ENCODE measurements around the gene FOXG1.

FOXG1 gene

DNA sequence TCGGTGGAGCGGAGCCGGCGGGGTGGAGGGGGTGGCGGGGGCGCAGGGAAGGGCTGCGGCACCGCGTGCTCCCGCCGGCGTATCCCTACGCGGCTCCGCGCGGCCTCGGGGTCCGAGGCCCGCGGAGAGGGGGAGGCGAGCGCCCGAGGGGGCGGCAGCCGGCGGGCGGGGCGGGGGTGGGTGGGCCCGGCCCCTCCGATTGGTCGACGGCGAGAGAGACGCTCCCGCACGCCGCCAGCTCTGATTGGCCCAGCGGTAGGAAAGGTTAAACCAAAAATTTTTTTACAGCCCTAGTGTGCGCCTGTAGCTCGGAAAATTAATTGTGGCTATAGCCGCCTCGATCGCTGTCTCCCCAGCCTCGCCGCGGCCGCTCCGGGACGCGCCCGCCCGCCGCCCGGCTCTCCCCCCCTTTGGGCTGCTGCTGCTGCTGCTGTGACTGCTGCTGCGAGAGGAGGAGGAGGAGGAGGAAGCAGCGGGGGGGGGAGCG lies at the start of gene FOXG1:
TSS of gene FOXG1 (plus strand) at position 319 of the 487 bp plus-strand sequence. CDS start 493 bp downstream, outside the sequence.
- no peak for DNase-seq

DNA sequence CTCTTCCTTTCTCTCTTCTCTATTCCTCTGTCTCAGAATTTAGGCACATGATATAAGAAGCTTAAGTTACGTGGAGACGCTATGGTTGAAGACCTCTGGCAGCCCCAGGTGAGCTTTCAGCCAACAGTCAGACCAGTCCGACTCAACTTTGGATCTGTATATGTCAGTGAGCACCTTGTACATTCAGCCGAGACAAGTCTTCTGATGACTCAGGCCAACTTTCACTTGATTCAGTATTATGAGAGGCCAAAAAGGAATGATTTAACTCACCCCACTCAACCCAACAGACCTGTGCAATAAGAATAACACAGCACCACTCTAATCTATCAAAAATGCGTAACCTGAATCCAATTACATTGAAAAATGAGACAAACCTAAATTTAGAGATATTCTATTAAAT lies 47.5 kb upstream of the FOXG1 start:
- no peak for DNase-seq

DNA sequence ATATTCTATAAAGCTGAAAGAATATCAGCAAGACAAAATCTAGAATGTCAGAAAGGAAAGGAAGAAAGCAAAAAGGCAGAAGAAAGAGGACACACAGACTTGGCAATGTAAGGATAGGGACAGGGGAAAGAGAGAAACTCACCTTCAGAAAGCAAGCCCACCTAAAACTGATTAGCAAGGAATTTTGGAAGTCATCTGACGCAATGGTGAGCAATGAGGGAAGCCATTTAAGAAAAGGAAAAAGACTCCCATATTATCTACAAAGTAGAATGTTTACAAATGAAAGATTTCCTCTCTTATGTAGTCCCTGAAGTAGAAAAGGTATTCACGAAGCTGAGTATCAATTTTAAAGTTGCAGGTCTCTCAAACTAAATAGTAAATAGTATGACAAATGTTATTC lies 35.2 kb upstream of the FOXG1 start:
- DNase-seq = no peak

DNA sequence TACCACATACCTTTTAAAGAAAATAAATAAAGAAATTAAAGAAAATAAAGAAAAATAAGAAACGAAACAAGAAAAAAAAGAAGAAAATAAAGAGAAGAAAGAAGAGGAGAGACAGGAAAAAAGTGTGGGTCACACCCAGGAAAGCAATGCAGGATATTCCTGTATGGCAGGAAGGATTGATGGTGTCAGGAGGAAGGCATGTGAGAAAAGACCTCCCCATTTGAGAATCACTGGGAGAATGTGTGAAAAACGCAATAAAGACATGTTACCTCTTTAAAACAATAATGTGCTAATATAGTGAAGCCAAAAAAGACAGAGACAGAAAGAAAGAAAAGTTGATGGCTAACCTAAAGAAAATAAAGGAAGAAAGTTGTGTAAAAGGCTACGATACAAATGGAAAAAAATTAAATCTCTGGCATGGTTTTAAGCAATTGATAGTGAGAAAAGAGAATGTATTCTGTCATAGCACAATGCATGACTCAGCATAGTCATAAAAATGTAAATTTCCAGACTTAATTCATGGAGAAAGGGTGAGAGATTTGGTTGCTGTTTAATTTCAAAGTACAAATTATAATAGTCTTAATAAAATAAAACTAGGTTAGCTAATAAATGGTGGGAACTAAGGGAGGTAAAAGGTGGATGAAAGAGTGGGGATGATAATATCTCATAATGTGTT lies 24.3 kb upstream of the FOXG1 start:
- no peak for DNase-seq

DNA sequence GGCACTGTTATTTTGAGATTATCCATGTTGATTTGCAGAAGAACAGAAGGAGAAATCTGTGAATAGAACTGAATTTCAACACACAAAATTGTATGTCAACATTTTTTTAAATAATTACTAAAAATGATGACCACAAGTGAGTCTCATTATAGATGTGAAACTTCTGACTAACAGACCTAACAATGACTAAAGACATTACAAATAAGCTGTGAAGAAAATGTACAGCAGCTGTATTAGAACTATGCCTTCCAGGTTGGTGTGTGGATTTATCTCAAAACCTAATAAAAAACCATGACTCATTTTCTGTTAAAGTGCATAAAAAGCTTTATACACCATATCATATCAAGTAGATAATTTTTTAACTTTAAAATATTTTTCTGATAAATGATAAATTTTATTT lies 22.5 kb upstream of the FOXG1 start:
- DNase-seq = no peak

DNA sequence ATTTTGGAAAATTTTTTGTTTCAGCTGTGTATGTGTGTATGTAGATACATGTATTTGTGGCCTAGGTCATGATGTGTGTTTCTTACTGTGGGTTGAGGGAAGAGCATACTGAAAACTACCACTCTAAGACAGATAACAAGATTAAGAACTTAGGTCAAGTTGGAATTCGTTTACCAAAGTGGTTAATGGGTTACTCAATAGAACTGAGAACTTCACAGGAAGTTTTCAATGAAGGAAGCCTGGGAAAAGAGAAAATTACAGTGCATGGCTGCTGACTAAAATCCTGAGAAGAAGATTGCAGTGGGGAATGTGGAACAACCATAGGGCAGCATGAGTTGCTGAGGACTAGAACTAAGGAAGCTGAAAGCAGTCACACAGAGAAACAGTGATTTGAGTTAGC lies 21.4 kb upstream of the FOXG1 start:
- no peak for DNase-seq

DNA sequence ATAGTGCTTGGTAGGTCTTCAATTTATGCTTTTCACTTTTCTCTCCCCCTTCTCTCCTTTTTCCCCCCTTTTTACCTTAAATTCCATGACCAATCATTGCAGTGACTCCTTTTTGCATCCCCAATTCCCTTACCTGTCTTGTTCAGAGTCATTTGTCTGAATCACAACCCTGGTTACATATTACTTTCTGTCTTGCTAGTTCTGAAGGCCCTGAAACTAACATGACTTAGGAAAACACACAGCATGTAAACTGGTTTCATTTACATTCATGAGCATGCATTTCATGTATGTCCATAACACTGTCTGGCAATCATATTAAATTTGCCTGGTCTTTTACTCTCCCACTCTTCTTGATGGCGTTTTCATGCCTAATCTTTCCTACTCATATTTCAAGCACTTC lies 20.3 kb upstream of the FOXG1 start:
- DNase-seq = no peak

DNA sequence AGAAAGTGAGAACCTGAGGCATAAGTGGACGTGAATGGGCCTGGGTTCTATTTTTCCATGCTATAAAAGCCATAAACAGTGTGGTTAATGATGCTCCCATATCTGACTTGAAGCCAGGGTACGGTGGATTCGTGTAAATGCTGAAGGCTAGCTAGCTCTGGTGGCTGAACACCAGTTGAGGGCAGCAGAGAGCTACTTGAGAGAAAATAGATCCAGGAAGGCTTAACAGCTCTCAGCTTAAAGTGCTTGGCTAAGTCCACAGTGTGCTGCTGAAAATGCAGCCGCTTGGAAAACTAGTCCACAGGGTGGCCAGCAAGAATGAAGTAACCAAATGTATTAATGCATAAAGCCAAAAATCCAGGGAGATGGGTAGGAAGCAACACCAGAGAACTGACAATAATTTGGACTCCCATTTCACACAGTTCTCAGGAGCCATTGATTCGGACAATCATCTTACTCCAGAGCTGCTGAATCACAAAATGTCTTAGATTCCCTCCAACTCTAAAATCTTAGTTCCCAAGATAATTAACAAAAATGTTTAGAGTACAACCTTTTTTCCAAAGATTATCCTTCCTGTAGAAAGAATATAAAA lies 15.0 kb upstream of the FOXG1 start:
- no peak for DNase-seq

DNA sequence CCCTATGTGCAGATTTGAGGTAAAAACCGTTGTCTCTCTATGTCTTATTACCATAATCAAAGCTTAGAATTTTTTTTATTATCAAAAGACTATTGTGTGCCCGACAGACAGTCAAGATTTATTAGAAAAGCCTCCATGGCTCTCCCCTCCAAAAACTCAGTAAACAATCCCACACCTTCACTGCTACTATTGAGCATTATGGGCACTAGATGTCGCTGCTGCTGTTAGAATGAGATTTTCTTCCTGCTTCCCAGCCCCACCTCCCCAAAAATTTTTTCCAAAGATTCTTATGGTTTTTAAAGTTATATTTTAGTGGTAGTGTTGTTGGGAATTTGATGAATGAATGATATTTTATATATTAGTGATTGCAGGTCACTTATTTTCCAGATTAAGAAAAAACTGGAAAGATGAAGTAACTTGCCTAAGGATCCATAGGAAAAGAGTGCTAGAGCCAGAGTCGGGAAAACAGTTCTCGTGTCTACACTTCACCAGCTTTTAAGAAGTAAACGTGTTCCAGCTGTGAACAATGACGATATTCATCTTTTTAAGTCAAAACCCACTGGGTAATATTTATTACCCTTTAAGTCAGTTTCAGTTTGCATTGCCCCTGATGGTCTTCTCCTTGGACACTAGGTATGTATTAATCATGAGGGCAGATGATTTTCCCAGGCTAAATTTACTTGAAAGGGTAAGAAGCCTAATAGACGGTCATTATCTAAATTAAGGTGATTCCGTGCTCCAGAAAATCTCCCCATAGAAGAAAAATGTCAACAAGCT lies 12.2 kb upstream of the FOXG1 start:
- DNase-seq = no peak

DNA sequence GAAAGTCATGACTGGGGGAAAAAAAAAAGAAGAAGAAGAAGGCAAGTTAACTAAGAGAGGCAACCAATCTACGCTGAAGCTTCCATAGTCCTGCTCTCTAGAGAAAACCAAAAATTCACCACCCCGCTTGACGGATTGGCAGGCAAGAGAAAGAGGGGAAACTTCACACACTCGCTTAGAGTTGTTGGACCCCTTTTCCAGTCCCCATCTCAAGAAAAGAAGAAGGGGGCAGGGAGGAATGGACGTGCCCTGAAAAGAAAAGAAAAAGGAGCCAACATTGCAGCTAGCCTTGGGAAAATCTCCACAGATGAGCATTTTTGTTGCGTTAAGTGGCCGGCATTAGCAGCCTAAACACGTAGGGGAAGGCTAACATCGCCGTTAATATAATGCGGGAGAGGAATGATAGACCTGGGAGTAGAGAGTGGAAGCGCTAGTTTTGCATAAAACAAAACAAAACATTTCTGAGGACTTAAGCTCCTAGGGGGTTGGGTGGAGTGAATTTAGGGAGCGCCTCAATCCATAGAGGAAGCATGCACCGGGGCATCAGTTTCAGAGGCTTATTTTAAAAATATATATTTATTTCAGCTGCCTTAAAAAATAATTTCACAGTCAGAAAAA lies 11.3 kb upstream of the FOXG1 start:
- no peak for DNase-seq

DNA sequence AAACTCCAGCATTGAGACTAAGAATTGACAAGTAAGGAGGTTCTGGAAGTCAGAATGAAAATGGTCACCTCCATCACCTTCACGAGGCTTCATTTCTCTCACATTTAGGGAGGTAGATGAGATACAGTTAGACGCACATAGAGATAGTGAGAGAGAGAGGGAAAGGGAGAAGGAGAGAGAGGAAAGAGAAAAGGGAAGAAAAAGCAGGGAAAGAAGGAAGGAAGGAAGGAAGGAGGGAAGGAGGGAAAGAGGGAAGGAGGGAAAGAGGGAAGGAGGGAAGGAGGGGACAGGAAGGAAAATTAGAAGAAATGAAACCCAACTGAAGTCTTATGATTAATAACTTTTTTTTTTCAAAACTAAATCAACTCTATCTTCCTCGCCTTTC lies 10.7 kb upstream of the FOXG1 start:
- no peak for DNase-seq

DNA sequence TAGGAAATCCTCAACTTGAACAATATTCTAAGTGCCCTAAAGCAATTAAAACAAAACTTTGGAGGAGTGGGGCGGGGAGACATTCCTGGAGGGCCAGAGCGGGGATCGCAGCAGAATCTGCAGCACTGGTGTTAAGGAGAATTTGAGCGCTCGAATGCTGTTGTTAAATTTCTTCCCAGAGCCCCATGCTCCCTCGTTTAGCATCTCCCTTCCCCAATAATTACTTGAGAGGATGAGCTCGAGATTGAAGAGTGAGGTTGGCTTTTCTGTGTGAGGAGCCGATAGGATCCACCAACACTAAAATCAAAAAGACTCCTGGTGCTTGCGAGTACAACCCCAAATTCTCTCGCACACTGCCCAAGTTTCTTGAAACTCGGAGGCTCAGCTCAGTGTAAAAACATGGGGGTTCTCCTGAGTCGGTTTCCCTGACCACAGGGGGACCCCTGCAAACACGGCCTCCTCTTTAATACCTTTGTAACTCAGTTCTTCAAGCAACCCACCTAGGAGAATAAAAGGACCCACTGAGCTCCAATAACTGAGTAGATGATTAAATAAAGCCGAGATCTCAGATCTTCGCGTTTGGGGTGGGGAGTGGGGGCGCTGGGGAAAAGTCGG lies 10.2 kb upstream of the FOXG1 start:
- DNase-seq = no peak

DNA sequence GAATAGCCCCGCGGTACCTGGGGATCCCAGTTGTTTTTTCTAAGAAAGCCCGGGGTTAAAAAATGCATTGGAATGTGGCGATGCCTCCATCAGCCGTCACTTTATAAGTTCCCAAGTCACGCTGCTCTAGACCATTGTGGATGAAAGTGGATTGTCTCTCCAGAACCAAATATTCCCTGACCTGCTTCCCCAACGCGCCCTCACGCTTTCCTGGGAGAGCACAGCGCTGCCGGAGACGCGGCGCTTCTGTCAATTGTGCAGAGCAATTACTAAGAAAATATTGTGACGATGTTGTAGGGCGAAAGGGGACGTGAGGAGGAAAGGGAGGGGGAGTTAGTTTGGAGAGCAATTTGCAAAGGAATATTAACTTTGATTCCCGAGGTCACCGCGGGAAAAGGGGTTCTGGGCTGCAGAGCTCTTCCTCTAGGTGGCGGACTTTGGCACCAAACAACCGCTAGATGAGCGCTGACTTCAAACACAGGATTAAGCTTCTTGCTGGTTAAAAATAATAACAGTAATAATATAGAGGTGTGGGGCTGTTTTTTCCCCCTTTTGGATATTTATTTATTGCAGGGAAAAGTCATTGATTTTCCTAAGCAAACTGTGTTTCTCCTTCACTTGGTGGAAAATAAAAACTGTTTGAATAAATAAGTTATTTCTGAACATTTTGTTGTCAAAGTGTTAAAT lies 9.6 kb upstream of the FOXG1 start:
- no peak for DNase-seq

DNA sequence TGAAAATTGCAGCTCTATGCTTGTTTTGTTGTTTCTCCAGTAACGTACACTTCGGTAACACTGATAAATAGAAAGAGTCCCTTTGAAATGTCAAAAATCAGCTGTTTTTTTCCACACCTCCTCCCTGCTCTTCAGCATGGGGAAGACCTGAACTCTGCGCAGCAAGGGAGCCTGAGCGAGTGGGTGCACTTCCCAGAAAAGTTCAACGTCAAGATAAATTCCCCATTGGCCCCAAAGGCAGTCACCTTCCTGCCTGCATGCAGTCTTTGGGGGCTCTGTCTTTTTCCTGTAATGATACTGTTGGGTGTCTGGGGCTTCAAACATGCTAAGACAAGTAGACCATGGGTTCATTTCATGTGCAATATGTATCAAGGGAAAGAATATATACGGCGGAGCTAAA lies 8.8 kb upstream of the FOXG1 start:
- no peak for DNase-seq

DNA sequence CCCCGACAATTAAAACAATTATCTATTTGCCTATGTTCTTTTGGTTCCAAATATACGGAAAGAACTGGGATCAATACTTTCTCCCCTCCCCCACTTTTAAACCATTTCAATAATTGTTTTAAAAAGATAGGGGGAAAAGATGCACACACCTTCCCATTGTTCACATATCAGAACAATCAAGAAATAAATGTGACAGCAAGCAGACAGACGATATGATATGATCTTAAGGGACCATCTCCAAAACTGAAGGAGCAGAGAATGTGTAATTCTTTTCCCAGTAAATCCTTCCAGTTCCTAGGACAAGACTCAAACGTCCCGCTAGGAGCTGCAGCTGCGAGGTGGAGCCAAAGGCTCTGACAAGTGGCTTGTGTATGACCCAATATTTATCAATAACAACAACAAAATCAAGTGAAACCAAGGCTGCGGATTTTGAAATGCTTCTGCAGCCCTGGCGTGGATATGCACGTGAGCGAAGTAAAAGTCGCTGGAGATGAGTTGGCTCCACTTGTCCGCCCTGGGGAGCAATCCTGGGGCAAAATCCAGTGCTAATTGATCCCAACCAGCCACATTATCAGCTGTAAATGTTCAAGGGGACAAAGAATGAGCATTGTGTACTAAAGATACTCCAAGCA lies 8.2 kb upstream of the FOXG1 start:
- DNase-seq = no peak

DNA sequence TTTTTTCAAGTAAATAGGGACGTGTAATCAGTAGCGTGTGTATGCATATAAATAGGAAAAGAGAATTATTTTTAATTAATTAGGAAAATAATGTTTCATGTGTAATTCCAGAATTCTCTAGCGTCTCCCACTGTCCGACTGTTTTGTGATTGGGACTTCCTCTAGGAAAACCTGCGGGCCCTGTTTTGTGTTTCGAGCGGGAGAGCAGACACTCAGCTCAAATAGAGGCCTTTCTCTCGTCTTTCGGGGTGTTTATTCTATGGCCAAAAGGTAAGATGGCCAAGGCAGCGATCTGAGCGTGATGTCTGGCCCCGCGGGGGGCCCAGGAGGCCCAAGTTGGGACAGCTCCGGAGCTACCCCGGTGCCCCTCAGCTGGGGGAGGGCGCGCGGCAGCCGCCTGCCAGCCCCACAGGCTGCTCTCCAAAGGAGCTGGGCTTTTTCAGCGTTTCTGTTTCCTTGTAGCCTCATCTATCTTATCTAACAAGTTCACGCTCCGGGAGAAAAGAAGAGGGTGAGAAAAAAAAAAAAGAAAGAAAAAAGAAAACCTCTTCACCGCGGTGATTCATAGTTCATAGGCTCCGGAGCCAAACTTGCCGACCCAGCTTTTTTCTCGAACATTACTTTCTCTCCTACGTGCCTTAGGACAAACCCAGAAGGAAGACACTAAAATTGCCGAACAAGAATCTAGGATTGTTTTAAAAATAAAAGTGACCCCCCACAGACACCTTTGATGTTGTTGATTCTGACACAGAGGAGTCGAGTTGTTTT lies 7.5 kb upstream of the FOXG1 start:
- no peak for DNase-seq

DNA sequence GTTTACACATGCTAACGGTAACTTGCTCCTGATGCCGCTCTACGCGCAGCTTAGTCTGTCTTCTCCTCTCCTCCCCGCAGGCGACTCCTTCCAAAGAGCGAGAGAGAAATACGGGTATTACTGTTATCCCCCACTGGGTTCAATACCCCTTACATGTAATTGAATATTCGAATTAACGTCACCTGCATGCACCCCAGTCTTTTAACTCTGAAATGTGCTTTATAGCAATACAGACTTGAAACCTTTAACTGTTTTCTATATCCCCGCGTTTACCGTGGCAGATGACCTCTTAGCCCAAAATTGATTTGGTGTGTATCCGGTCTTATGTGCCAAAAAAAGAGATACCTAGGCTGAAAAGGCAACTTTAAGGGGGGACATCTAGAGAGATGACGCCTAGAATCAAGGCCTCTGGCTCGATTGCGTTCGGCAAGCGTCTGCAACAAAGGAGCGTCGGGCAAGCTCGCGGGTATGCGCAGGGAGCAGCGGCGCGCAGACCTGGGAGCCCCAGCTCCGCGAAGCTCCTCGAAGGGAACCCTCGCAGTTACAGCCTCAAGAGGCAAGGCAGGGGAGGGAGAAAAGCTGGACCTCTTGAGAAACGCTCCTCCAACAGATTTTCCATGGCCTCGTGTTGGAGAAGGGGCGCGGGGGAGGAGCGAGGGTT lies 6.8 kb upstream of the FOXG1 start:
- DNase-seq = no peak

DNA sequence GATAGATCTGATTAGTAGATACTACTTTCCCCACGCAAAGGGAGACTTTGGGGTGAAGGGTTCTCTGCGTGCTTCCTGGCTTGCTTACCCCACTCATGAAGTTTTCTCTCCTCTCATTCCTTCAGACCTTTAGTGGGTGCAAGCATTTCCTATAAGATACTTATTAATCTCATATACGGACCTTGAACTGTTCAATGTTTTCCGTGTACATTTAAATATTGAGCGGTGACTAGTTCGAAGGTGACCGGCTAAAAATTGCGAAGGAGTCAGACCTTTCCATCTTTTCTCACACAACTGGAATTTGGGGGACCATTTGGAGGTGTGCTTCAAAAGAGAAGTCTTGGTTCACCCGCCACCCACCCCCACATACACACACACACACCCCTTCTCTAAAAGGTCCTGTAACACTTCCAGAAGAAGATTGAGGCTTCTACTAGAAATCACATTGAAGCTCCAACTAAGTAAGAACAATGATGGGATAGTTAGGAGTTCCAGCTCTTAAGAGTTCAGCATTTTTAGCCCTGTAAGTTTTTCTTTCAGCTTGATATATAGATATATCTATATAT lies 6.1 kb upstream of the FOXG1 start:
- DNase-seq = no peak

DNA sequence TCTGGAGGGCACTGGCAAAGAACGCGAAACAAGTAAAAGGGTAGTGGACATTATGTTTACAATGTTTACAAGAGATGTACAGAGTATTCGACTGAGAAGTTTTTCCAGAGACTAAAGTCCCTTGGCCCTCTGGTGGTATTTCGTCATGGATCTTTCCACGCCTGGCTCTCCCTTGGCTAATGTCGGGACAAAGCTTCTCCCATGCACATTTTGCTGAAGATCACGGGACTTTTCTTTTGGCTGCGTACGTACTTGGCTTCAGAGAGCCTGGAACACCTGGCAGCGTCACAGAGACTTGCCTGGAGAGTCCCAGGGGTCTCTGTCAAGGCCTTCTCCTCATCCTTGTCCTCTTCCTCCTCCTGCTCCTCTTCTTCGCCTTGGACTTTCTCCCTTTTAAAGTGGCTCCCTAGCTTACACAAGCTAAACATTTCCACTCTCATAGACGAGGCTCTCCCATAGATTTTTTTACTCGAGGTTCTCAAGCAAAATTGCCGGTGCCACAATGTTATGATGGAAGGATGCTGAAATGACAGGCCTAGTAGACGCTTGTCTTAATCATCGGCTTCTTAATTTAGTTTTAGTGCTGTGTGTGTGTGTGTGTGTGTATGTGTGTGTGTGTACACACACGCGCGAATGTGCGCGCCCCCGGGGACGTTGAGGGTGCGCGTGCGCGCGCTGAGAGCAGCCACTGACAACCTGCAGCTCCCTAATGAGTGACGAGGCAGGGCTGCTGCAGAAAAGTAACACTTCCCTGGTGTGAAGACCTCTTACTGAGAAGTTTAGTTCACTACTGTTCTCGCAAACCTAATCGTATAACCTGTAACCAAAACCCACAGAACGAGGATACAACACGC lies 4.9 kb upstream of the FOXG1 start:
- no peak for DNase-seq
